ENCODE data around the gene MYO16.
"Not testable (repeated sequence)": the region's sequence is repeated elsewhere in the genome, so short reads cannot be mapped to it uniquely, and the experiment has no call there.

MYO16 gene

DNA sequence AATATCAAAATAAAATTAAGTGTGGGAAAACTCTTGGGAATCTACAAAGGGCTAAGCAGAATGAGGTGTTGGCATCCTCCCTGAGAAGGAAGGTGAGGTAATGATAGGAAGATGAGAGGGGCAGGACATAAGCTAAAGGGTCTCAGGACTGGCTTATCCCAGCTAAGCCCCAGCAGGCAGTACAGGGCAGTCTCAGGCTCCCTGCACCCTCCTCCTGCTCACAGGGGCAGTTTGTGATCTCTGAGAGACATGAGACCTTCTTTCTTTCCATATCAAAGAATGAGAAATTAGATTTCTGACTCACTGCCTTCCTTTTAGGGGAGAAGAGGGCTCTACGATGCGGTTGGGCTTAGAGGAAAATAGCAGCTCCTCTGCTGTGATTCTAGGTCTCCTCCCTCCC, 586.0 kb downstream of the MYO16 start:
- no peak for DNase-seq (ENCODE audit: extremely low read depth in 1 of 2, low read depth in 1 of 2)

DNA sequence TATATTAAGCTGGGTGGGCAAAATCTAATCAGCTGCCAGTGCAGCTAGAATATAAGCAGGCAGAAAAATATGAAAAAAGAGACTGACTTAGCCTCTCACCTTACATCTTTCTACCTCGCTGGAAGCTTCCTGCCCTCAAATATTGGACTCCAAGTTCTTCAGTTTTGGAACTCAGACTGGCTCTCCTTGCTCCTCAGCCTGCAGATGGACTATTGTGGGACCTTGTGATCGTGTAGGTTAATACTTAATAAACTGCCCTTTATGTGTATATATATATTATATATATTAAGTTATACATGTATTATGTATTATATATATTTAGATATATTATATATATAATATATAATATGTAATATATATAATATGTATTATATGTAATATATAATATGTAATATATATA, 588.1 kb downstream of the MYO16 start:
- not testable (repeated sequence) for DNase-seq (ENCODE audit: extremely low read depth in 1 of 2, low read depth in 1 of 2)

DNA sequence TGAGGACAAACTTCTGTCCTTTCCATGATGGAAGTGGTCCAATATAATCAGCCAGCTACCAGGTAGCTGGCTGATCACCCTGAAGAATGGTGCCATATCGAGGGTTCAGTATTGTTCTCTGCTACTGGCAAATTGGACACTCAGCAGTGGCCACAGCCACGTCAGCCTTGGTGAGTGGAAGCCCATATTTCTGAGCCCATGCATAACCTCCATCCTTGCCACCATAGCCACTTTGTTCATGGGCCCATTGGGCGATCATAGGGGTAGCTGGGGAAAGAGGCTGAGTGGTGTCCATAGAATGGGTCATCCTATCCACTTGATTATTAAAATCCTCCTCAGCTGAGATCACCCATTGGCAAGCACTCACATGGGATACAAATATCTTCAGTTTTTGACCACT, 591.2 kb downstream of the MYO16 start:
- no peak for DNase-seq (ENCODE audit: extremely low read depth in 1 of 2, low read depth in 1 of 2)

DNA sequence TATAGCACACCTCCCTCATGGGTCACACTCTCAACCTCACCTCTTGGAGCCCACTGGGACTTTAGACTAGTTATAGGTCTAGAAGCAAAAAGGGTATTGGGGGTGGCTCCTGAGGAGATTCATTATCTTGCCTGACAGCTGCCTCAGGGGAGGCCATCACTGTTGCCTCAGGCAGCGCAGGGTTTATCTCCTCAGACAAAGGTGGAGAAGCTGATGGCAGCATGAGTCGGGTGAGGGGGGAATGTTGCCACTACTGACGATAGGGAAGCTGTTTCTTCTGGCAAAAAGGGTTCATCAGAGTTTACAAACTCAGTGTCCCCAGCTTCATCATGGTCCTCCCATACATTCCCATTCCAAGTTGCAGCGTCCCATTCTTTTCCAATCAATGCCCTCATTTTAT, 594.6 kb downstream of the MYO16 start:
- no peak for DNase-seq (ENCODE audit: extremely low read depth in 1 of 2, low read depth in 1 of 2)

DNA sequence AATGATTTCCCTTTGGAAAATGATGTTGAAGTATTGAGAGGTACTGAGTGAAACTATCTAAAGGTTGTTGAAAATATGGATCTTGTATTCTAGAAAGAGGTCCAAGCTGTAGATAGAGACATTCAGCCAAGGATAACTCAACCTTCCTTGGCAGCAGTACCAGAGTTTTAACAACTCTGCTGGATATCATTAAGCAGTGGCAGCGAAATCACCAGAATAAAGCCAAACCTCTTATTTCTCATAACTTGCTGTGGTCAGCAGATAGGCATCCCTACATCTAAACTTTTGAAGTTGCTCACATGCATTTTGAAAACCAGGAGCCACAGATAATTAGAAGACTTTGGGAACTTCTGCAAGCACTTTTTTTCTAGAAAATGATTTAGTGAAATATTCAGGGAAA, 597.2 kb downstream of the MYO16 start:
- no peak for DNase-seq (ENCODE audit: extremely low read depth in 1 of 2, low read depth in 1 of 2)

DNA sequence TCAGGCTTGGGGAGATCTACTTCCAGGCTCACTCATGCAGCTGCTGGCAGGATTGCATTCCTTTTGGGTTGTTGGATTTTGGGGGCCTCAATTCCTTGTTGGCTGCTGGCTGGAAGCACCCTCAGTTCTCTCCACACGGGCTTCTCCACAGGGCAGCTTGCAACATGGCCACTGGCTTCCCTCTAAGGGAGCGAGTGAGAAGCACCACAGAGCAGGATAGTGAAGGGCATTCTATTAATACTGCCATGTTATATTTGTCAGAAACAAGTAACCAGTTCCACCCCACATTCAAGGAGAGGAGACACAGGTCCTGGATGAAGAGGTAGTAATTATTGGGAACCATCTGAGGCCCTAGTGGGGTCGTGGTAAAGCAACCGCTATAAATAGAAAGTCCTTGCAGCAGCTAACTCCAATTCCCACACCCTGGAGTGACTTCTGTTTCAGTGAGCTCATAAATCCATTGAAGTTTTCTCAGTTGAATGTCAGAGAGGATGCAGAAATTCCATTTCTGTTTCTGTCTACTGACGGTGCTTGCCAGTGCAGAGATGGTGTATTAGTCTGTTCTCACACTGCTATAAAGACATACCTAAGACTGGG, 598.0 kb downstream of the MYO16 start:
- no peak for DNase-seq (ENCODE audit: extremely low read depth in 1 of 2, low read depth in 1 of 2)

DNA sequence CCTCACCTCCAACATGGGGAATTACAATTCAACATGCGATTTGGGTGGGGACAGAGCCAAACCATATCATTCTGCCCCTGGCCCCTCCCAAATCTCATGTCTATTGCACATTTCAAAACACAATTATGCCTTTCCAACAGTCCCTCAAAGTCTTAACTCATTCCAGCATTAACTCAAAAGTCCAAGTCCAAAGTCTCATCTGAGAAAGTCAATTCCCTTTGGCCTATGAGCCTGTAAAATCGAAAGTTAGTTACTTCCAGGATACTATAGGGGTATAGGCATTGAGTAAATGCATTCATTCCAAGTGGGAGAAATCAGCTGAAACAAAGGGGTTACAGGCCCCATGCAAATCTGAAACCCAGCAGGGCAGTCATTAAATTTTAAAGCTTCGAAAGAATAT, 598.8 kb downstream of the MYO16 start:
- no peak for DNase-seq (ENCODE audit: extremely low read depth in 1 of 2, low read depth in 1 of 2)

DNA sequence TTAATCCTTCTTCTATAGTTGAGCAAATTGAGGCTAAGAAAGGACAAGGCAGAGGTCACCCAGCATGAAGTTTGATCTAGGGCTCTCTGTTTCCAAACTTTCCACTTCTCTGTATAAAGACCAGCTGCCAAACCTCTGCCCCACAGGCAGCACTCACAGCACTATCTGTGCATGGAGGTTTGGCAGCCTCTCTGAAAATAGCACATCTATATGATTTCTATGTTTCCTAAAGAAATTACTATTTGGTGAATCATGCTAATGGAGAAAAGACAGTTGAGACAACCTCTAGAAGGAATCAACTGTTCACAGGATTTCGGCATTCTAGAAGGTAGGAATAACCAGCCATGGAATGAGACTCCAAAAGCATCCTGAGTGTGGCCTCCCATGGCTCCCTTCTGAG, 602.5 kb downstream of the MYO16 start:
- no peak for DNase-seq (ENCODE audit: extremely low read depth in 1 of 2, low read depth in 1 of 2)

DNA sequence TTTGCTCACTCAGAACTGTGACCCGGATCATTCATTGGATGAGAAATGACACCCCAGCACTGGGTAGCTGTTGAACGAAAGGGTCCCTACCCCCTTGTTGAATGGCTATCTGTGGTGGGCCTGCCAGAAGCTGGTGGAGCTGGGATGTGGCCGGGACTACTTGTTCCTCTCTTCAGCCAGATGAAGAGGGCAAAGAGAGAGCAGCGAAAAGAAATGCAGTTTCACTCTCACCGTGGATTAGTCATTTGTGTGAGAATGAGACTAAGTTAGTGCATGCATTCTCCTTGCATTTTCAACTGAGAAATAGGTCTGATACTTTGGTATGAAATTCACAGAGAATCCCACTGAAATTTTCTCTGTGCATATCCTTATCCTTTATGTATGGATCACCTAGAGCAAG, 603.9 kb downstream of the MYO16 start:
- no peak for DNase-seq (ENCODE audit: extremely low read depth in 1 of 2, low read depth in 1 of 2)

DNA sequence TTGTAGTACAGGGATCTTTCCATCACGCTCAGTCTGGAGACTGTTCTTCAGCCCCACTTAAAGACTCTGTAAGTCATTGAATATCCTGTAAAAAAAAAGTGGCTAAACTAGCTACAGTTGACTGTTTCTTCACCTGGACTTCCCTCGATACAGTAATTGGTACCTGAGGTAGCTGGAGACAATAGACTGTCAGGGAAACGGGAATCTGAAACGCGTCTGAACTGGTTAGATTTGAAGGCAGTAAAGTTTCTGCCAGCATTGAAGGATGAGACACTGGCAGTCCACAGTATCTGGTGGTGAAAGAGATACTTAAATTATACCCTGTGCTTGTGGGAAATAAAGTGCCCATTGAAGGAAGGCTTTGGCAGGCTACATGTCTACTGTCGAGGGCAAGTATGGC, 606.5 kb downstream of the MYO16 start:
- DNase-seq (ENCODE audit: extremely low read depth in 1 of 2, low read depth in 1 of 2), result no peak

DNA sequence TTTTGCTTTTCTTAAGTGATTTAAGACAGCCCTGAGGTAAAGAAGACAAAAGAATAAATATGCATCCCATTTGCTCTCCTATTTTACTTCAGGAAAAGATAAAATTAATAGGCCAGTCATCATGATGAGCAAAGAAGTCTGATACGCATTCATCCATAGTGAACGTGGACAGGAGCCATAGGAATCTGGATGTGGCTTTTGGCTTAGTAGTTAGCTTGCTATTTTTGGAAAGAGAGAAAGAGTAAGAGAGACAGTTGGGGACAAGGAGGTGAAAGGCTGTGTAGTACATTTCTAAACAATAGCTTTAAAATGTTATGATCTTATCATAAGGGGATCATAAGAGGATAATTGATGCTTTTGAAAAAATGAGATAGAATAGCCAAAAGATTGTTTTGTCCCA, 611.7 kb downstream of the MYO16 start:
- DNase-seq (ENCODE audit: extremely low read depth in 1 of 2, low read depth in 1 of 2), result no peak

DNA sequence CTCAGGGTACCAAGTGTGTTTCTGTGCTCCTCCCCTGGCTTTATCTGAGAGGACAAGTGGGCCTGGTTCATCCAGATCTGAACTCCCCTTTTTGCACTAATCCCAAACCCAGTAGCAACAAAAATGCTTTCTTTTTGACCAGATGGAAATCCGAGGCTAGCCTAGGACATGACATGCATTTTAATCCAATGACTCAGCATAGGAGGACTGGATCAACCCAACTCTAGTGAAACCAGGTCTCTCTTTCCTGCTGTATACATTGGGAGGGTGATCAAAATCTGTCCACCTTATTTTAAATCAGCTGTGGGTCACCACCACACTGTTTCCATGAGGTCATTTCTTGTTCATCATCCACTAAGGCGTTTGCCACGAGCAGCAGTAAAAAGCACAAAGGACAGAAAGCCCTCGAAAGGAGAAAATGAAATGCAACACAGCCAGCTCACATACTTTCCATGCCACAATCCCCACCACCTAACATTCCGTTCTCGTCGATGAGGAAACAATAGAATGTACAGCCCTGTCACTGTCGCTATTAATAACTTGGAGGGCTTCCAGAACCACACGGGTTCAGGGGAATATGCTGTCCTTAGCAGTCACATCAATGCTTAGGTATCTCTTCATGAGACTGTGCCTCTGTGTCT, 614.0 kb downstream of the MYO16 start:
- DNase-seq (ENCODE audit: extremely low read depth in 1 of 2, low read depth in 1 of 2), result no peak

DNA sequence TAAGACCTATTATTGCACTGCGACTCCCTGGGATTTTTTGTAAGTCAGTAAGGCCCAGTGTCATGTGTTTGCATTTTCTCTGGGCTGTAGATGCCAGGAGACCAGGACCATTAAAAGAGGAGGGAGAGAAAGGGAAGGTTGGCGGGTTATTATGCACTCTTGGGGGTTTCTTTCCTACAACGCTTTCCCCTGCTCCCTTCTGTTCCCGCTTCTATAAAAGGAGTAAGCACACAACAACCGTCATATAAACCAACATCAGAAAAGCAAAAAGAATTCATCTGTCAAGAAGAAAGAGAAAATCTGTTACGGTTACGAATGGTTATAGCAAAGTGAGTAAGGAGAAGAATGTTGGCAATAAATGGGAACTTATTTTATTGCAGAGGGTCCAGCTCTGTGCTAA, 615.2 kb downstream of the MYO16 start:
- DNase-seq (ENCODE audit: extremely low read depth in 1 of 2, low read depth in 1 of 2), result no peak

DNA sequence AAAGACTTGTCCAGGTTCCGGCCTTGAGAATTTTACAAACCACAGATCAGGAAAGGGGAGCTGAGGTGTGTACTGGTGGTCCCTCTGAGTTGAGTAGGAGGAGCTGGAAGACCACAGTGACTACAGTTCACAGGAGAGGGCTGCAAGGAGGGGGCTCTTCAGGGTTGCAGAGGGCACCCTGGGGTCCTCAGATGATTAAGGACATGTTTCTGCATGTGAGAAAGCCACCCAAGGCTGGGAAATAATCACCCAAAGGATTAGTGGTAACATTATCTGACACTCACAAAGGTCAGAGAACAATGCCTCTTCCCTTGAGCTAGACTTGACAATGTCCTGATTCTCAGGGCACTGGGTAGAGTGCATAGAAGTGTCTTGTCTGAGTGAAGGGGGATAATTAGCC, 616.6 kb downstream of the MYO16 start:
- DNase-seq (ENCODE audit: extremely low read depth in 1 of 2, low read depth in 1 of 2), result no peak

DNA sequence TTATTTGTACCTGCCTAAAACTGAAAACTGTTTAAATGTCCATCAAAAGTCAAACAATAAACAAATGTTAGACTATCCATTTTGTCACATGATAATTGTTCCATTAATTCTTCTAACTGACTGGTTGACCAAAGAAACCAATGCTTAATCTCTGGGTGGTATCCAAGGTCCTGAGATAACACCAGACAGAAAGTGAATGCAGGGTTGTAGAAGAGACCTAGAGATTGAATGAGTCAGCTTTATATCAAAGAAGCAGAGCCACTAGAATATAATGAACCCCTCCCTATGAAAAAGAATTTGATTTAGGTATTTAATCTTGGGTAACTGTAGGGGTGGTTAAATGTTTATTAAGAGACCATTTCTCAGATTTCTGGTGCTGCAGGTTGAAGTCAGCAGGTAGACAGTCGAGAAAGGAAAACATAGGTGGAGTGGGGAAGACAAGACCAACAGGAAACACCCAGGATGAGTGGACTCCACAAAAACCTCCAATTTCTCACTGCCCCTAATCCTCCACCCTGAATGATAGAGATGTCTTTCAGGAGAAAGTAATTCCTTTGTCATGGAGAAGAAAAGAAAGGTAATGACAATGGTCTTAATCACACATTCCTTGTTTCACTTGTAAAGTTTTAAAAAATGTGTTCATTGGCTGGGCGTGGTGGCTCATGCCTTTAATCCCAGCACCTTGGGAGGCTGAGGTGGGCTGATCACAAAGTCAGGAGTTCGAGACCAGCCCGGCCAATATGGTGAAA, 620.5 kb downstream of the MYO16 start:
- no peak for DNase-seq (ENCODE audit: extremely low read depth in 1 of 2, low read depth in 1 of 2)

DNA sequence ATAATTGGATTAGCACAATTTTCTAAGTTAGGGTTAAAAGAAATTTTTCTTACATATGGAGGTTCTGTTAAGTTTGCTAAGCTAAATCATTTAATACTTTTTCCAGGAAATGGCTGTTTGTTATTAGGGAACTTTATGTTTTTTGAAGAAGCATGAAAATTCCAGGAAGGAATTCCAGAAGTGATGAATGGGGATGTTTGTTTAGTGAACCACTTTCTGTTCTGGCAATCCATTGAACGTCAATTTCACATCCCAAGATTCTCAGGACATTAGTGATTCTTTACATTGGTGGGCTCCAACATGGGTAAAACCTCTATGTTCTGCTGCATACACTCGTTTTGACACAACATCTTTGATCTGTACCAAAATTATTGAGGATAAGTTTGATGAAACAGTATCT, 622.5 kb downstream of the MYO16 start:
- no peak for DNase-seq (ENCODE audit: extremely low read depth in 1 of 2, low read depth in 1 of 2)

DNA sequence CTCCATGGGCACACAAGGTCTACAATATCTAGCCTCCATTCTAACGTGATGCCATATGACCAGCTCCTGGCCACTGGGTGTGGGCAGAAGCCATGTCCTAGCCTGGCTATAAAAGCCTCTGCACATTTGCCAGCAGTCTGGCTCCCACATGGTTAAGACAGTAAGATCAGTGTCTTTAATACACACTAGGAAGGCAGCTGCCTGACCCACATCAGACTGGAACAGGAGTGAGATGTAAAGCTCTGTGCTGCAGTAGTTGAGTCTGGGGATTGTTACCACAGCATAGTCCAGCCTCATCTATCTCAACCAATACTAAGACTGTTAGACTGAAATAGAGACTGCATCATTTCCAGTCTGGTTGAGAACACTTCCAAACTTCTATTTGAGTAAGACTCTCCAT, 623.9 kb downstream of the MYO16 start:
- no peak for DNase-seq (ENCODE audit: extremely low read depth in 1 of 2, low read depth in 1 of 2)

DNA sequence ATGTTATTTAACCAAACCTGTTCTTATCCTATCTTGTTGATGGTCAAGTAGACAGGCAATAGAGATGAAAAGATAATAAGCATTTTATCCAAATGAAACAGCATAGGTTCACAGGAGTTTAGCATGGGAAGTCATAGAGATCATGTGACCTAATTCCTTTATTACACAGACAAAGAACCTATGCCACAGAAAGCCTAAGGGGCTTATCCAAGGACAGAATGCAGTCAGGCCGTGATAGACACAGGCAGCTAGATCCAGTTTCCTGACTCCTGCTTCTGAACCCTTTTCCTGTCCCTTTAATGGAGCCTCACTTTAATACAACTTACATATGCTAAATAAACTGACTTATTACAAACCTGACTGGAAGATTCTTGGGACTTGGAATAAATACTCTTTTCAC, 624.9 kb downstream of the MYO16 start:
- no peak for DNase-seq (ENCODE audit: extremely low read depth in 1 of 2, low read depth in 1 of 2)

DNA sequence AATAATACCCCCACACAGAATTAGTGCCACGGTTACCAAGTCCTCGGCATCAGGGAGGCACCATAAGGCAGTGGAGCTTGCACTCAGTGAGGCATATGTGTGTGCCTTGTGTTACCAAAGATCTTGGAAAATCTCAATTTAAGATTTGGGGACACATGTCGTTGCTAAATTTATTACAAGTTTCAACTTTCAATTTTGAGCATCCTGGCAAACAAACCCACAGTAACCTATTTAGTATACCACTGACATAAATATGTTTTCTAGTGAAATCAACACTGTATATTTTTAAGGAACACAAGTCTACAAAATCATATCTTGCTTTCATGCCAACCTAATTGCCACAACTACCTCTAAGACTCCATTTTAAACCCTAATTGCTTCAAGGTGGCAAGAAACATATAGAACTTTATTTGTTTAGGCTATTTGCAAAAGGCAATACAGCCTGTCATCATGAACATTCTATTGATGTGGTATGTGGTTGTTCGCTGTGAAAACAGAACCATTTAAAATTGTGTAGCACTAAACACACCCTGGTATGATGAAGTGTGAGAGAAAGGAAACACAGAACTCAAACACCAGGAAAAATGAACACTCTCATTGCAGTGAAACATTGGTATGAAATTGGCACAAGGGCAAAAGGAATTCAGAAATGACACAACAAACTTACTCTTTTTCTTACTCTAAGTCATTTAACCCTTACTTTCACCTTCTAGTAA, 625.9 kb downstream of the MYO16 start:
- no peak for DNase-seq (ENCODE audit: extremely low read depth in 1 of 2, low read depth in 1 of 2)

DNA sequence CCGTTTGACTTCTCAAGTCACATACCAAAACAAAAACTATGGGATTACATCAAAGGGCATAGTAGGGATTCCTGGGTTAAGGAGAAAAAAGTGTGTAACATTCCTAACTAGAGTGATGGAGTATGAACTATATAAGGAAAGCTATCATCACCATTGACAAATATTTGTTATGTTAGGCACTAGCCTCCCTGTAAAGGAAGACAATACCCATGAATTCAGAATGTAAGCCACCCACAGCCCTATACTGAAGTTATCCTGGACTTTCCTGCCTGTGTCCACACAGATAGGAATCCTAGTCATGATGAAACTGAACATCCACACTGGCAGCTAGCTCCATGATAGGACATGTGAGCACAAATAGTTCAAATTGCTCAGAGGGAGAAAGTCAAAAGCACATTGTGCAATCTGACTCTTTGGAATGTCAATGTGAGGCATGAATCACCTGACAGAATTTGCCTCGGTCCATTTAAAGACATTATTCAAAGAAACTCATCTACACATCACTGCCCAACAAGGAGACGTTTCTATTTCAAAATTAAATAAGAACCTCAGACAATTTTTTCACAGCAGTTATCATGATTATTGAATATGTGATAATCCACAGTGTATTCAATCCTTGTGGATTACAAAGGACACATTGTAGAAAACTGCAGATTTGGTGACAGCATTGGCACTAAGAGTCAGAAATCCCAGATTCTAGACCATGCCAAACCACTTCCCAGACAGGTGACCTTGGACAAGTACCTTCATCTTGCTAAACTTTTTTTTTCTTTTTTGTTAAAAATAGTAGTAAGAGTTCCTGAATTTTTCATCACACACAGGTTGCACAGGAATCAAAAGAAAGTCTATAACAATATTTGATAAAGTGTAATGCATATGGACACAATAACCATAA, 627.7 kb downstream of the MYO16 start:
- DNase-seq (ENCODE audit: extremely low read depth in 1 of 2, low read depth in 1 of 2), result no peak

Data from stimulated activated CD8-positive, alpha-beta memory T cell treated with anti-CD3 and anti-CD28 coated beads, Interleukin-7, amount 100 ng/mL, for 48 hours (primary cell).